H9 (cell line): ENCODE measurements around the gene ZNF418. TPM values are rescaled to one million over a fixed set of nuclear protein-coding genes. Genes with fewer than 3 reads are reported as not detected.

ENCODE experiments used
- DNase-seq: peaks from one replicate; pipeline ENCODE4 v3.0.0-alpha.2; 2017
- H2AFZ ChIP-seq: one replicate; pipeline ENCODE4 v1.6.1; 2013; ENCODE audit warnings: mild to moderate bottlenecking, low read length, control low read depth, moderate library complexity
- H2AK5ac ChIP-seq: 2 replicates; pipeline ENCODE4 v1.6.1; 2013; ENCODE audit warnings: low read length, control low read depth, mixed read lengths; ENCODE audit not compliant: insufficient read length
- H2BK120ac ChIP-seq: one replicate; pipeline ENCODE4 v1.6.1; 2013; ENCODE audit warnings: low read depth, mild to moderate bottlenecking, low read length, control low read depth, inconsistent platforms; ENCODE audit not compliant: poor library complexity, severe bottlenecking
- H2BK12ac ChIP-seq: 2 replicates; pipeline ENCODE4 v1.6.1; 2013; ENCODE audit warnings: low read length, control low read depth, mixed read lengths, low read depth; ENCODE audit not compliant: insufficient read length
- H2BK15ac ChIP-seq: 2 replicates; pipeline ENCODE4 v1.6.1; 2013; ENCODE audit warnings: low read depth, low read length, control low read depth
- H2BK20ac ChIP-seq: one replicate; pipeline ENCODE4 v1.6.1; 2013; ENCODE audit warnings: low read depth, mild to moderate bottlenecking, low read length, control low read depth, inconsistent platforms; ENCODE audit not compliant: poor library complexity, severe bottlenecking
- H2BK5ac ChIP-seq: 2 replicates; pipeline ENCODE4 v1.6.1; 2013; ENCODE audit warnings: low read length, control low read depth, mixed read lengths; ENCODE audit not compliant: insufficient read length
- H3K14ac ChIP-seq: 2 replicates; pipeline ENCODE4 v1.6.1; 2013; ENCODE audit warnings: low read length, control low read depth; ENCODE audit not compliant: insufficient read depth
- H3K18ac ChIP-seq: 2 replicates; pipeline ENCODE4 v1.6.1; 2013; ENCODE audit warnings: low read depth, mild to moderate bottlenecking, mixed read lengths, low read length, control low read depth; ENCODE audit not compliant: insufficient read length
- H3K23ac ChIP-seq: 2 replicates; pipeline ENCODE4 v1.6.1; 2013; ENCODE audit warnings: low read length, control low read depth, mixed read lengths, low read depth; ENCODE audit not compliant: insufficient read length
- H3K23me2 ChIP-seq: 2 replicates; pipeline ENCODE4 v1.6.1; 2013; ENCODE audit warnings: low read depth, mild to moderate bottlenecking, mixed read lengths, low read length, control low read depth; ENCODE audit not compliant: insufficient read length, poor library complexity, severe bottlenecking
- H3K27ac ChIP-seq: 2 replicates; pipeline ENCODE4 v1.5.1; 2013; ENCODE audit warnings: low read length, control low read depth, mixed read lengths, low read depth; ENCODE audit not compliant: insufficient read length
- H3K27me3 ChIP-seq: 2 replicates; pipeline ENCODE4 v1.6.1; 2013; ENCODE audit warnings: low read length, control low read depth, inconsistent platforms; ENCODE audit not compliant: insufficient read depth
- H3K4ac ChIP-seq: 2 replicates; pipeline ENCODE4 v1.6.1; 2013; ENCODE audit warnings: low read depth, mild to moderate bottlenecking, control low read depth, inconsistent platforms, low read length, moderate library complexity
- H3K4me1 ChIP-seq: 2 replicates; pipeline ENCODE4 v1.6.1; 2013; ENCODE audit warnings: low read length, control low read depth, inconsistent platforms; ENCODE audit not compliant: insufficient read depth
- H3K4me2 ChIP-seq: 2 replicates; pipeline ENCODE4 v1.6.1; 2013; ENCODE audit warnings: low read length, control low read depth, mixed read lengths; ENCODE audit not compliant: insufficient read length, insufficient read depth
- H3K56ac ChIP-seq: 2 replicates; pipeline ENCODE4 v1.6.1; 2013; ENCODE audit warnings: low read depth, mild to moderate bottlenecking, mixed read lengths, low read length, control low read depth; ENCODE audit not compliant: insufficient read length
- H3K79me1 ChIP-seq: 2 replicates; pipeline ENCODE4 v1.6.1; 2013; ENCODE audit warnings: low read depth, mild to moderate bottlenecking, moderate library complexity, low read length, control low read depth, inconsistent platforms; ENCODE audit not compliant: insufficient read depth, poor library complexity, severe bottlenecking
- H3K79me2 ChIP-seq: 2 replicates; pipeline ENCODE4 v1.6.1; 2013; ENCODE audit warnings: low read length, control low read depth, inconsistent platforms; ENCODE audit not compliant: insufficient read depth
- H3K9ac ChIP-seq: 2 replicates; pipeline ENCODE4 v1.6.1; 2013; ENCODE audit warnings: low read length, control low read depth, mixed read lengths; ENCODE audit not compliant: insufficient read length; ENCODE audit errors: extremely low read depth
- H3K9me3 ChIP-seq: one replicate; pipeline ENCODE4 v1.6.1; 2013; ENCODE audit warnings: low read depth, low read length, inconsistent platforms; ENCODE audit not compliant: control insufficient read depth
- H3T11ph ChIP-seq: one replicate; pipeline ENCODE4 v1.6.1; 2013; ENCODE audit warnings: mild to moderate bottlenecking, low read length, control low read depth, inconsistent platforms
- H4K20me1 ChIP-seq: one replicate; pipeline ENCODE4 v1.6.1; 2013; ENCODE audit not compliant: control insufficient read depth, insufficient read length, insufficient read depth
- H4K5ac ChIP-seq: 2 replicates; pipeline ENCODE4 v1.6.1; 2013; ENCODE audit warnings: low read depth, mild to moderate bottlenecking, mixed read lengths, low read length, control low read depth; ENCODE audit not compliant: insufficient read length
- H4K8ac ChIP-seq: replicated peaks from 2 replicates; pipeline ENCODE4 v1.6.1; 2013; ENCODE audit warnings: low read length, control low read depth, mixed read lengths, low read depth; ENCODE audit not compliant: insufficient read length
- H4K91ac ChIP-seq: 2 replicates; pipeline ENCODE4 v1.6.1; 2013; ENCODE audit warnings: low read depth, mild to moderate bottlenecking, moderate library complexity, mixed read lengths, low read length, control low read depth; ENCODE audit not compliant: insufficient read length
- H3K27ac Mint-ChIP-seq, 3 experiments: 2 replicates in 2 of 3; 3 replicates in 1 of 3; pipeline ENCODE4 v1.8.0; 2020 to 2021; ENCODE audit warnings: mixed read lengths in 3 of 3, mild to moderate bottlenecking in 1 of 3, moderate library complexity in 1 of 3
- H3K27me3 Mint-ChIP-seq: 2 replicates; pipeline ENCODE4 v1.8.0; 2021; ENCODE audit warnings: low read depth, mild to moderate bottlenecking, moderate library complexity, mixed read lengths
- H3K36me3 Mint-ChIP-seq, 3 experiments: 2 replicates in 2 of 3; 3 replicates in 1 of 3; pipeline ENCODE4 v1.8.0; 2020 to 2021; ENCODE audit warnings: low read depth in 3 of 3, mixed read lengths in 3 of 3; ENCODE audit not compliant: insufficient read depth in 1 of 3
- H3K4me1 Mint-ChIP-seq, 2 experiments: 2 replicates each; pipeline ENCODE4 v1.8.0; 2020; ENCODE audit warnings: mixed read lengths in 2 of 2
- H3K4me3 Mint-ChIP-seq, 2 experiments: 2 replicates in 1 of 2; 3 replicates in 1 of 2; pipeline ENCODE4 v1.8.0; 2020 to 2021; ENCODE audit warnings: mild to moderate bottlenecking in 2 of 2, mixed read lengths in 2 of 2, moderate library complexity in 1 of 2
- H3K9me3 Mint-ChIP-seq, 2 experiments: 2 replicates in 1 of 2; 3 replicates in 1 of 2; pipeline ENCODE4 v1.8.0; 2020; ENCODE audit warnings: mild to moderate bottlenecking in 2 of 2, mixed read lengths in 2 of 2, moderate library complexity in 1 of 2
- CTCF ChIP-seq: fragments of 200-600 bp; sonication (generic); conservative IDR thresholded peaks from 3 replicates; pipeline ENCODE4 v1.8.0; 2021; ENCODE audit warnings: antibody characterized with exemption, mild to moderate bottlenecking
- WGBS: extraction: QIAGEN DNeasy Blood & Tissue Kit; methylation state at CpG from one replicate; pipeline ENCODE4 v1.1.7; 2013; ENCODE audit warnings: missing lambda C conversion rate, low lambda C conversion rate, mixed read lengths; ENCODE audit not compliant: insufficient read length; ENCODE audit errors: extremely low coverage; 5-methylcytosine and 5-hydroxymethylcytosine counted together
- total RNA-seq: library from RNA; stranded (reverse); gene quantifications from 2 replicates; pipeline ENCODE4 v1.2.1, GENCODE V29; 2021

Gene ZNF418
- total RNA-seq, 1 experiment from 2014 or later = 26.2 TPM

- H3K23me2 ChIP-seq = no peaks in the 10 kb centered on the region
- no peak overlapping the region for H2BK12ac ChIP-seq
- peaks cover 15 to 20% of the 10 kb centered on the region in 2 experiments for H3K4me1 Mint-ChIP-seq
- H3K27me3 Mint-ChIP-seq = no peaks in the 10 kb centered on the region; the same call in 1 of the 2 replicates
- no peak overlapping the region for H2BK20ac ChIP-seq
- H2BK15ac ChIP-seq = no peak overlapping the region
- H3K4ac ChIP-seq = no peak overlapping the region
- peak overlapping the region; percentile 89 to 91 for H3K4me3 Mint-ChIP-seq
- no peak overlapping the region for H3K18ac ChIP-seq
- no peak overlapping the region for H2BK5ac ChIP-seq
- no peak overlapping the region for H3K9ac ChIP-seq
- no peak overlapping the region for H4K91ac ChIP-seq
- H2BK120ac ChIP-seq = no peak overlapping the region
- no peak overlapping the region for H3K27ac Mint-ChIP-seq
- H3K79me1 ChIP-seq = peaks cover 4% of the 10 kb centered on the region
- no peak overlapping the region for H4K5ac ChIP-seq
- H3K56ac ChIP-seq = no peak overlapping the region
- no peaks in the 10 kb centered on the region for H3K27me3 ChIP-seq
- TF ChIP-seq CTCF = no peak
- H3T11ph ChIP-seq = no peak overlapping the region
- H3K36me3 Mint-ChIP-seq = peaks cover 21 to 64% (median 48%) of the 10 kb centered on the region in 3 experiments
- H3K23ac ChIP-seq = no peak overlapping the region
- H4K8ac ChIP-seq = no peak overlapping the region
- no peak overlapping the region for H3K14ac ChIP-seq
- no peaks in the 10 kb centered on the region for H4K20me1 ChIP-seq
- H2AFZ ChIP-seq = no peak overlapping the region
- no peak for DNase-seq
- WGBS = no CpG with 5 or more reads among the region's 3 CpGs
- H3K79me2 ChIP-seq = no peaks in the 10 kb centered on the region; the same call in 1 of the 2 replicates
- no peak overlapping the region for H3K27ac ChIP-seq
- no peaks in the 10 kb centered on the region for H3K9me3 ChIP-seq
- H3K4me2 ChIP-seq = no peak overlapping the region
- no peaks in the 10 kb centered on the region for H3K9me3 Mint-ChIP-seq
- H2AK5ac ChIP-seq = no peak overlapping the region
- H3K4me1 ChIP-seq = no peaks in the 10 kb centered on the region
Measured at GRCh38 chr19:57914531-57914930, 20.7 kb downstream of the ZNF418 start.
